H9 (cell line): Measurements from ENCODE around the gene SETBP1. TPM values are rescaled to one million over a fixed set of nuclear protein-coding genes. Genes with fewer than 3 reads are reported as not detected.

Source experiments
- DNase-seq: peaks from one replicate; pipeline ENCODE4 v3.0.0-alpha.2; 2017
- H2AFZ ChIP-seq: one replicate; pipeline ENCODE4 v1.6.1; 2013; ENCODE audit warnings: mild to moderate bottlenecking, low read length, control low read depth, moderate library complexity
- H2AK5ac ChIP-seq: 2 replicates; pipeline ENCODE4 v1.6.1; 2013; ENCODE audit warnings: low read length, control low read depth, mixed read lengths; ENCODE audit not compliant: insufficient read length
- H2BK120ac ChIP-seq: one replicate; pipeline ENCODE4 v1.6.1; 2013; ENCODE audit warnings: low read depth, mild to moderate bottlenecking, low read length, control low read depth, inconsistent platforms; ENCODE audit not compliant: poor library complexity, severe bottlenecking
- H2BK12ac ChIP-seq: 2 replicates; pipeline ENCODE4 v1.6.1; 2013; ENCODE audit warnings: low read length, control low read depth, mixed read lengths, low read depth; ENCODE audit not compliant: insufficient read length
- H2BK15ac ChIP-seq: 2 replicates; pipeline ENCODE4 v1.6.1; 2013; ENCODE audit warnings: low read depth, low read length, control low read depth
- H2BK20ac ChIP-seq: one replicate; pipeline ENCODE4 v1.6.1; 2013; ENCODE audit warnings: low read depth, mild to moderate bottlenecking, low read length, control low read depth, inconsistent platforms; ENCODE audit not compliant: poor library complexity, severe bottlenecking
- H2BK5ac ChIP-seq: 2 replicates; pipeline ENCODE4 v1.6.1; 2013; ENCODE audit warnings: low read length, control low read depth, mixed read lengths; ENCODE audit not compliant: insufficient read length
- H3K14ac ChIP-seq: 2 replicates; pipeline ENCODE4 v1.6.1; 2013; ENCODE audit warnings: low read length, control low read depth; ENCODE audit not compliant: insufficient read depth
- H3K18ac ChIP-seq: 2 replicates; pipeline ENCODE4 v1.6.1; 2013; ENCODE audit warnings: low read depth, mild to moderate bottlenecking, mixed read lengths, low read length, control low read depth; ENCODE audit not compliant: insufficient read length
- H3K23ac ChIP-seq: 2 replicates; pipeline ENCODE4 v1.6.1; 2013; ENCODE audit warnings: low read length, control low read depth, mixed read lengths, low read depth; ENCODE audit not compliant: insufficient read length
- H3K23me2 ChIP-seq: 2 replicates; pipeline ENCODE4 v1.6.1; 2013; ENCODE audit warnings: low read depth, mild to moderate bottlenecking, mixed read lengths, low read length, control low read depth; ENCODE audit not compliant: insufficient read length, poor library complexity, severe bottlenecking
- H3K27ac ChIP-seq: 2 replicates; pipeline ENCODE4 v1.5.1; 2013; ENCODE audit warnings: low read length, control low read depth, mixed read lengths, low read depth; ENCODE audit not compliant: insufficient read length
- H3K27me3 ChIP-seq: 2 replicates; pipeline ENCODE4 v1.6.1; 2013; ENCODE audit warnings: low read length, control low read depth, inconsistent platforms; ENCODE audit not compliant: insufficient read depth
- H3K4ac ChIP-seq: 2 replicates; pipeline ENCODE4 v1.6.1; 2013; ENCODE audit warnings: low read depth, mild to moderate bottlenecking, control low read depth, inconsistent platforms, low read length, moderate library complexity
- H3K4me1 ChIP-seq: 2 replicates; pipeline ENCODE4 v1.6.1; 2013; ENCODE audit warnings: low read length, control low read depth, inconsistent platforms; ENCODE audit not compliant: insufficient read depth
- H3K4me2 ChIP-seq: 2 replicates; pipeline ENCODE4 v1.6.1; 2013; ENCODE audit warnings: low read length, control low read depth, mixed read lengths; ENCODE audit not compliant: insufficient read length, insufficient read depth
- H3K56ac ChIP-seq: 2 replicates; pipeline ENCODE4 v1.6.1; 2013; ENCODE audit warnings: low read depth, mild to moderate bottlenecking, mixed read lengths, low read length, control low read depth; ENCODE audit not compliant: insufficient read length
- H3K79me1 ChIP-seq: 2 replicates; pipeline ENCODE4 v1.6.1; 2013; ENCODE audit warnings: low read depth, mild to moderate bottlenecking, moderate library complexity, low read length, control low read depth, inconsistent platforms; ENCODE audit not compliant: insufficient read depth, poor library complexity, severe bottlenecking
- H3K79me2 ChIP-seq: 2 replicates; pipeline ENCODE4 v1.6.1; 2013; ENCODE audit warnings: low read length, control low read depth, inconsistent platforms; ENCODE audit not compliant: insufficient read depth
- H3K9ac ChIP-seq: 2 replicates; pipeline ENCODE4 v1.6.1; 2013; ENCODE audit warnings: low read length, control low read depth, mixed read lengths; ENCODE audit not compliant: insufficient read length; ENCODE audit errors: extremely low read depth
- H3K9me3 ChIP-seq: one replicate; pipeline ENCODE4 v1.6.1; 2013; ENCODE audit warnings: low read depth, low read length, inconsistent platforms; ENCODE audit not compliant: control insufficient read depth
- H3T11ph ChIP-seq: one replicate; pipeline ENCODE4 v1.6.1; 2013; ENCODE audit warnings: mild to moderate bottlenecking, low read length, control low read depth, inconsistent platforms
- H4K20me1 ChIP-seq: one replicate; pipeline ENCODE4 v1.6.1; 2013; ENCODE audit not compliant: control insufficient read depth, insufficient read length, insufficient read depth
- H4K5ac ChIP-seq: 2 replicates; pipeline ENCODE4 v1.6.1; 2013; ENCODE audit warnings: low read depth, mild to moderate bottlenecking, mixed read lengths, low read length, control low read depth; ENCODE audit not compliant: insufficient read length
- H4K8ac ChIP-seq: replicated peaks from 2 replicates; pipeline ENCODE4 v1.6.1; 2013; ENCODE audit warnings: low read length, control low read depth, mixed read lengths, low read depth; ENCODE audit not compliant: insufficient read length
- H4K91ac ChIP-seq: 2 replicates; pipeline ENCODE4 v1.6.1; 2013; ENCODE audit warnings: low read depth, mild to moderate bottlenecking, moderate library complexity, mixed read lengths, low read length, control low read depth; ENCODE audit not compliant: insufficient read length
- H3K27ac Mint-ChIP-seq, 3 experiments: 2 replicates in 2 of 3; 3 replicates in 1 of 3; pipeline ENCODE4 v1.8.0; 2020 to 2021; ENCODE audit warnings: mixed read lengths in 3 of 3, mild to moderate bottlenecking in 1 of 3, moderate library complexity in 1 of 3
- H3K27me3 Mint-ChIP-seq: 2 replicates; pipeline ENCODE4 v1.8.0; 2021; ENCODE audit warnings: low read depth, mild to moderate bottlenecking, moderate library complexity, mixed read lengths
- H3K36me3 Mint-ChIP-seq, 3 experiments: 2 replicates in 2 of 3; 3 replicates in 1 of 3; pipeline ENCODE4 v1.8.0; 2020 to 2021; ENCODE audit warnings: low read depth in 3 of 3, mixed read lengths in 3 of 3; ENCODE audit not compliant: insufficient read depth in 1 of 3
- H3K4me1 Mint-ChIP-seq, 2 experiments: 2 replicates each; pipeline ENCODE4 v1.8.0; 2020; ENCODE audit warnings: mixed read lengths in 2 of 2
- H3K4me3 Mint-ChIP-seq, 2 experiments: 2 replicates in 1 of 2; 3 replicates in 1 of 2; pipeline ENCODE4 v1.8.0; 2020 to 2021; ENCODE audit warnings: mild to moderate bottlenecking in 2 of 2, mixed read lengths in 2 of 2, moderate library complexity in 1 of 2
- H3K9me3 Mint-ChIP-seq, 2 experiments: 2 replicates in 1 of 2; 3 replicates in 1 of 2; pipeline ENCODE4 v1.8.0; 2020; ENCODE audit warnings: mild to moderate bottlenecking in 2 of 2, mixed read lengths in 2 of 2, moderate library complexity in 1 of 2
- CTCF ChIP-seq: fragments of 200-600 bp; sonication (generic); conservative IDR thresholded peaks from 3 replicates; pipeline ENCODE4 v1.8.0; 2021; ENCODE audit warnings: antibody characterized with exemption, mild to moderate bottlenecking
- WGBS: extraction: QIAGEN DNeasy Blood & Tissue Kit; methylation state at CpG from one replicate; pipeline ENCODE4 v1.1.7; 2013; ENCODE audit warnings: missing lambda C conversion rate, low lambda C conversion rate, mixed read lengths; ENCODE audit not compliant: insufficient read length; ENCODE audit errors: extremely low coverage; 5-methylcytosine and 5-hydroxymethylcytosine counted together
- total RNA-seq: library from RNA; stranded (reverse); gene quantifications from 2 replicates; pipeline ENCODE4 v1.2.1, GENCODE V29; 2021

SETBP1 gene
- total RNA-seq, 1 experiment from 2014 or later: 4.6 TPM

- no peak for TF ChIP-seq CTCF
- Histone ChIP-seq H3K23me2 (no peaks in the 10 kb centered on the region), H3K79me2 (no peaks in the 10 kb centered on the region), H2AK5ac (no peak overlapping the region), H3K18ac (no peak overlapping the region), H3K4me2 (no peak overlapping the region), H2BK12ac (no peak overlapping the region), H4K91ac (no peak overlapping the region), H2BK15ac (no peak overlapping the region), H2BK20ac (no peak overlapping the region), H4K8ac (no peak overlapping the region), H3K4ac (no peak overlapping the region), H3K56ac (no peak overlapping the region), H3K27ac (no peak overlapping the region), H3K14ac (no peak overlapping the region), H2AFZ (no peak overlapping the region), H3K27me3 (no peaks in the 10 kb centered on the region), H3K9me3 (no peaks in the 10 kb centered on the region), H2BK5ac (no peak overlapping the region), H3T11ph (no peak overlapping the region), H4K20me1 (no peaks in the 10 kb centered on the region), H3K9ac (no peak overlapping the region), H3K79me1 (no peaks in the 10 kb centered on the region), H2BK120ac (no peak overlapping the region), H3K4me1 (no peaks in the 10 kb centered on the region), H3K23ac (no peak overlapping the region), H4K5ac (no peak overlapping the region)
- Mint-ChIP-seq H3K9me3 (no peaks in the 10 kb centered on the region), H3K4me3 (no peak overlapping the region), H3K4me1 (0 out of 4 replicates have a peak, but pooled peaks cover 0 to 5% of the 10 kb centered on the region in 2 experiments), H3K36me3 (no peaks in the 10 kb centered on the region), H3K27me3 (no peaks in the 10 kb centered on the region; the same call in 1 of the 2 replicates), H3K27ac (no peak overlapping the region)
- no CpG with 5 or more reads among the region's 1 CpG for WGBS
- DNase-seq: no peak
These were observed 41.9 kb upstream of the SETBP1 start for GRCh38 chr18:44638811-44639210.
